HG03060 (cell line): ENCODE results near the gene KIRREL3.

Experiments used
- ATAC-seq: cut with Tn5 transposase; IDR thresholded peaks from one replicate; pipeline ENCODE4 v1.9.1; 2021; ENCODE audit warnings: low read depth, moderate number of reproducible peaks; ENCODE audit not compliant: unreplicated experiment

Gene KIRREL3

DNA sequence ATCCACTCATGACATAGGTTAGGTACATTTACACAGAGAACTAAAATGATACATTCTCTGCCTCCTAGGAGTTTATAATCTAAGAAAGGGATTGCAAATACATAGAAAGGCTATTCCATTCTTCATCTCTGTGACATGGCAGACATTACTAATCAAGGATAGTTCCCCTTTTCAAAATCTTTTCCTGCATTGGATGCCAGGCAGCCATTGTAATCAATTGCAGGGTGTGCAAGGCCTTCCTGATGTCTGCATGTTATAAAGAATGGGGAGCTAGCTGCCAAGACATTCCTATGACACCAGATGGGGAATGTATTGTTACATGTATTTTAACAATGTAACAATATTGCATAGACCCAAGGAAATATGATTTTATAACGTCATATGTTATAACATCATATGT lies 82.0 kb downstream of the KIRREL3 start:
- ATAC-seq: no peak

DNA sequence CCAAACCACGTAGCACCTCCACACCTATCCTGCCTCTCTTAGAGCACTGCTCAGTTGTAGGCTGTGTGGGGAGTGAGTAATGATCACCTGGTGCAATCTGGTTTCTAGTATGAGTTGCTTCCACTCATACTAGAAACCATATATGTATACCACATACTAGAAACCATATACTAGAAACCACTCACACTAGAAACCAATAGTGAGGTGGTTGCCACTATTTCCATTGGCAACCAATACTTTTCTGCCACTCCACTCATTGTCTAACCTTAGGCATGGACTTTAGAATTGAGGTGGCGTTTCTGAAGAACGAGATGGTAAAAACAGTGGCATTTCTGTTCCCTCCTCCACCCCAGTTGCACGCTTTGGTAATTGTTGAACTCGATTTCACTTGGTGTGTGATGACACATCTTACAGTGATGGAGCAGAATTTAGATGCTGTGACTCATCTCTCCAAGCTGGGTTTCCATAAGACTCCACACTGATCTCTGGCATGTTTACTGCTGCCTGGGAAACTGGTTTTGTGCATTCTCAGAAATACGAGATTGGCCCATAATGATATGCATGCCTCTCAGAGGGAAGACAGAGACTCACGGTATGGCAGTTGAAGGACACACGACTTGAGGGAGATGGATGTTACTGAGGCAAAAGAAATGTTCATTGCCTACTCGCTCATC lies 82.9 kb downstream of the KIRREL3 start:
- ATAC-seq: peak; percentile 95

DNA sequence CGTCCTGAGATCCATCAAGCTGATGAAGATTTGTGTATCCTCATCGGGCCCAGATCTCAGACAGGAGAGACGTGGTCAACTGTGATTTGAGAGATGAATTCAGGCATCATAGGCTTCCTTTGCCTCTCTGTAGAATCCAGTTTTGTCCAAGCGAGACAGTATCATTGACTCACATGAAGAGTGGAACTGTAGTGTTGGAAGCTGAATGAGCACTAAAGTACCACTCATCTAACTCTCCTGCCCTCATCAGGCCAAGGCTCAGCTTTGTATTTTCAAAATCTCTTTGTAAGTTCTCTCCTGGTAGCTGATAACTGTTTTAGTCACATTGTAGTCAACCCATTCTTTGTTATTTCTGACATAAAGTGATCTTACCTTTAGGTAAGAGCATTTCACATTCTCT lies 85.1 kb downstream of the KIRREL3 start:
- ATAC-seq: no peak

DNA sequence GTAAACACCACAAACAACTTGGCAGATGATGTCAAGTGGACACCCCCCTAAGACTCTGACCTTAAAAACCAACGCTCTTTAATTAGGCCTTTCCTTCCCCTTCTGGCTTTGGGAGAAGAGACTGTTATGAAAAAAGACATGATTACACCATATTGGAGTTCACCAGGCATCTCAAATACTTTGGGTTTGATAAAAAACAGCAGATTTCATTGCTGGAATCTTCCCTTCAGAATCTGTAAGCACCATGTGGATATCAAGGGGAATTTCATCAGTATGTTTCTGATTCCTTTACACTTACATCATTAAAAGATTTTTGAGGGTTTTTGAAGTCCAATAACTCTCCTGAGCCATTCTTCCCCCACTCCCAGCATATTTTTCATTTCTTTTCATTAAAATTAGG lies 85.6 kb downstream of the KIRREL3 start:
- no peak for ATAC-seq

DNA sequence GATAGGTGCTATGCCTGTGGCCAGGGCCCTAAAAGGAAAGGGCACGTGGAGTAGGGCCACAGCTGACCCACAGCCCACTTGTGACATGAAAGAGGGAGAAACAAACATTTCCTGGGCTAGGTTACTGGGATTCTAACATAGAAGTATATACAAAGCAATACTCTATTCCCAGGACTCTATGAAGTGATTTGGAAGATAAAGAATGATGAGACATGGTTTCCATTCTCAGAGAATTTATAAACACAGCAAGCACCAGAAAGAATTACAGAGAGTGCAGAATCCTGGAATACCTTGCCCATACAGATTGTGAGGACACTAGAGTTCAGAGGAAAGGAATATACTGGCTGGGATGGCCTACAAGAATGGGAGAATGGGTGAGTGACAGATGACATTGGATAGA lies 86.4 kb downstream of the KIRREL3 start:
- ATAC-seq: no peak

DNA sequence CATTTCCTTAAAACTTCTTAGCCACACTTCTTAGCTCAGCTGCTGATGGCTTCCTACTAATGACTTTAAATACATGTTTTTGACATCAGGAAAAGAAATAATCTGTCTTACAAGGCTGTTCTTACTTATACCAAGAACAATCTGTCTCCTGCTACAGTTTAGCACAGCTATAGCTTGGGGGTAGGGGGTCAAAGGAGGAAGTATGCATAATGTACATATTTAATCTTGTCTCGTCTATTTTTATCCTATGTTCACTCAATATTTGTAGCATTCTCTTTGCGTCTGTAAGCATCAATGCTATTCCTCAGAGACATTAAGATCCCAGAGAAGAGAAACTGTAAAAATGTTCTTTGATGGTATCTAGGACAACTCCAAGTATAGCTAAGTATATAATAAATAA lies 96.0 kb downstream of the KIRREL3 start:
- ATAC-seq: no peak

DNA sequence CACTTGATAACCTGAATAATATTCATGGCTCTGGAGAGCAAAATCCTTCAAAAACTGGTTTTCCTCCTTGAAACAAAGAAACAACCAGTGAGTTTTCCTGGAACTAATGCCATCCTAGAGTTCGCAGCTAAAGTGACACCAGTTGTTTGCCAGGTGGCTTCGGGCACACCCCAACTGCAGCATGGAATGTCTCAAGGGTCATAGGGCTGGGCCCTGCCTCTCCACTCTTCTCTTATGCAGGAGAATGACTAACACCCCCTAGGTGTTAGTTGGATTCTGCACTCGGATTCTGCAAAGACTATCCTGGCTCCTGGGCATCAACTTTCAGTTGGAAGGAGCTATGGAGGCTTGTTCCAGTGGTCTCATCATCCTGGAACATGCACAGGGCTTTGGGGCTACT lies 98.8 kb downstream of the KIRREL3 start:
- ATAC-seq: no peak

DNA sequence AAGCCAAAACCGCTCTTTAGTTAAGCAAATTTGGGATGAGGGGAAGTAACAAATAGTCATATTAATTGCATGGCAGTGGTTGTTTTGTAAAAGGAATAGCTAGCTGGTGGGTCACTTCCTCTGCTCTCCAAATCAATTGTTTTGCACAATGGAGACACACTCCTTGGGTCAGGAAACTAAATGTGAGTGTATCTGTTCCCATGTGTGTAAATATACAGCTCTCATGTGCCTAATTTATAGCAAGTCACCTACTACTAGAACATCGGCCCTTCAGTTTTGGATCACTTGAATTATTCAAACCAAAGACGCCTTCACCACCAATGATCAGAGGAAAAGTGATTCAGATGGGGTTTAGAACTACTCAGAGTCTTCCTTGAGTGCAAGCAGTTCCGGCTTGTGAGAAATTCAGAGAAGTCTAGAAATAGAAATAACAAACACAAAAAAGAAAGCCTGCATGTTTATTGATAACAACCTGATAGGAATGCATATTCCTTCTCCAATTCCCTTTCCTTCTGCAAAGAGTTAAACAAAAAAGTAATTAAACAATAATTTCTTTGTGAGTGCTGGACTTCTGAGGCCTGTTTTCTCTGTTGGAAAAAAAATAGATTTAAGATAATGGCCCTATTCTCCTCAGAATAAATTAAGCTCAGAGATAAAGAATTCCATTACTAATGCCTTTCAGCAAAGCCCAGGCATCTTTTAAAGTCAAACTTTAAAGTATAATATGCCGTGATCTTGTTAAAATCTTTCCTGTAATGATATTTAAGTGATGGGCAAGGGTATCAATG lies 100.4 kb downstream of the KIRREL3 start:
- ATAC-seq: no peak

DNA sequence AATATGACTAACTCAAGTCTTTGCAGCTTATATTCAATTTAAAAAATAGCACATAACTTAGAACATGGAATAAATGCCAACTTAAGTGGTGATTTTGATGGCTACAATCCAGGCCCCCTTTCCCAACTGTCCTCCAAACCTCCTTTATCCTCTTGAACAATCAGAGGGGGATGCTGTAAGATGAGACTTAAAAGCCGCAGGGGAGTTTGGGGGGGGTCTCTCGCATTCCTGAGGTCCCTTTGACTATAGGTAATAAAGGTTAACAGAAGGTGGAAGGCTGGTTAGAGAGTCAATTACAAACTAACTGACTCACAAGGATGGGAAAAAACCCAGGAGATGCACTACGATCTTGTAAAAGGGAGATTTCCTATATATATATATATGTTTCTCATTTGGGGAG lies 101.8 kb downstream of the KIRREL3 start:
- ATAC-seq: no peak

DNA sequence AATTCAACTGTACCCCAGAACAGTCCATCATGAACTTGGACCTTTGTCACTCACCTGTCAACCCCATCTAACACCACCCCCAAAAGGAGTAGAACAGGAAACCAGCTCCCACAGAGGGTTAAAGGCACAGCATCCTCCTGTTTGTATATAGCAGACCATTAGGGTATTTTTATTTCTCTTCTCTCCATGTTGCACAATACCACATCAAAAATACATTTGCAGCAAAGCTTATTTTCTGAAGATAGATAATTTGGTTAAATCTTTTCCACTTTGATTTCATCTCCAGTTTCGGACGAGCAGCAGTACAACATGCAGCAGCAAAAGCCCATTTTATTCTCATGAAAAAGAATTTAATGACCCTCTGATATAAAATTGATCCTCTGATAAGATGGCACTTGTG lies 103.1 kb downstream of the KIRREL3 start:
- no peak for ATAC-seq

DNA sequence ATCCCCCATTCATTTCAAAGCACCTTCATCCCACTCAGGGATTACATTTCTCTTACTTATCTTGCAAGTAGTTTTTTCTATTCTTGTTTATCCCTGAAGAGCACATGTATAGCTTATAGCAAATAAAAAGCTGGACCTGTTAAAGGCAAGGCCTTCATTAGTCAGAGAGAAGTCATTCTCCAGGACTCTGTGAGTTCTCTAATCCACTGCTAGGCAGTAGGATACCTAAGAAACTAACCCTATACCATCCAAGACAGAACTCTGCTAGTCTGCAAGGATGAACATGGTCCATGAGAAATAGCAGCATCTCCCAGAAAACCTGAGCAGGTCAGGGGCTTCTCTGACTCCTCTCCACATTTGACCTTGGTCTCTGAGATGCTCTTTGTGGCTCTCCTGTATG lies 104.5 kb downstream of the KIRREL3 start:
- ATAC-seq: no peak

DNA sequence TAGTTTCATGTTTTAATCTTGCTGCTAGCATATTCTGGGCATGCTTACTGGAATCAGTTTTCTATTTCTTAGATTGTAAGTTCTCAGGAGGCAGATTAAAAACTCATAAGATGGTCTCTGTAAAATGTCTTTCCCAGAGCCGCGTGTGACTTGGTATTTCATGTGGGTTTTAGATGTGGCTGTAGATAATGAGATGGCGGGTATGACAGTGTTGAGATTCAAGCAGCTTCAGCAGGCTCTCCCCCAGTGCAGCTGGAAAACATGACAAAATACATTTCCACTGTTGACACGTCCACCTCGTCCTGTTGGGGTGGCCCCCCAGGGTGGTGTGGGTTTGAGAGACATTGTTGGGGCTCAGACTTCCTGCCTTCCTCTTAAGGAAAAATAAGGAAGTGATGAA lies 106.8 kb downstream of the KIRREL3 start:
- ATAC-seq: no peak

DNA sequence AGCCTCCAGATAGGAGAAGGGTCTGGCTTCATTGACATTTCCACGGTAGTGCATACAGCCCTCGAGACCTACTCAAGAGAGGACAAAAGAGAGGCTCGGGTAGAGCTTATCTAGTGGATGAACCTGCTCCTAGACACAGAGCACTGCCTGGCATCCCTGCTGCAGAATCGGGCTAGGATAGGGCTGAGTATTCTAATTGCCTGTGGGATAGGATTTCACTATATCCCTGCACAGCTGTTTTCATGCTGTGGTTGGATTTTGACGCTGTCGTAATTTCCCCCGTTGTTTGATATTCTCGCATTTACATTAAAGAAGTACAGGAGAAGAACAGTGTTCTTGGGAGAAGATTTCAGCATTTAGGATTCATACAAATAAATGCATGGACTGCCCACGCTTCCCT lies 107.8 kb downstream of the KIRREL3 start:
- no peak for ATAC-seq

DNA sequence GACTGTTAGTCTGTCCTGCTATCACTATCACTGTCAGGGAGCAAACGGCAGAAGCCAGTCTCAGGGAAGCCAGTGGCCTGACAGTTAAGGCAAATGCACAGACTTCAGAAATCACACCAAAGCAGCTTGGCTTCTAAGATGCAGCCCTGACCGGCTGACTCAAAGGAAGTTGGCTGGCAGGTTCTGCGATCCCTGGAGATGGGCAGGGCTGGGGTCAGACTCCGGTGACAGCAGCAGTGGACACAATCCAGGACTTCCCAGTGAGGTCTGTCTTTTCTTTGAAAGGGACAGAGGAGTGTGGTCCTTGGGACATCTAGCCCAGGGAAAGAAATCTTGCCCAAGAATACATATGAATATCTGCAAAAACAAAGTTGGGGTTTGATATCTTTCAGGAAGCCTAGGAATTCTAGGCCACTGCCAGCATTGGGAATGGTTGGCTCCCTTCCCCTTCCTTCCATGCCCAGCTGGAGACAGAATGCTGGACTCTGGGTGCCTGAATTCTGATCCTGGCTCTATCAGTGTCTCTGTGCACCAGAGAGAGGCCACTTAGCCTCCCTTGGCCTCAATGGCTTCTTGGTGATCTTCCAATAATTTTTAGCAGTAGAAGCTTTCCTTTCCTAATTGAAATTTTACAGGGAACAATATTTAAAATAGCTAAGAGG lies 108.9 kb downstream of the KIRREL3 start:
- no peak for ATAC-seq

DNA sequence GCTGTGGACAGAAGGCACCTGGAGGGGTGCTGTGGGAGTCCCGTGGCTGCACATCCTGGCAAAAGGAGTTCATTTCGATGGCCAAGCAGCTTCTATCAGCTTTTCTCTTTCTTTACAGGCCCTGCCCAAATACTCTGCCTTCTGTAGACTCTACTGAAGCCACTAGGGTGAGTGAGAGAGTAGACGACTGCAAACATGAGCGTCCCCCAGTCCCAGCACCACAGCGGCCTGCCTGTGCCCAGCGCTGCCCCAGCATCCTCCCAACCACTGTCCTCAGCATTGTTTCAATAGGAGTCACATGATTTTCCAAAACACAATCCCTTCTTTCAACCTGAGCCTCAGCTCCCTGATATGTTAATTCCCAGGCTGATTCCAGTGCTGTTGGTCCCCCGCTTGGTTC lies 110.0 kb downstream of the KIRREL3 start:
- no peak for ATAC-seq

DNA sequence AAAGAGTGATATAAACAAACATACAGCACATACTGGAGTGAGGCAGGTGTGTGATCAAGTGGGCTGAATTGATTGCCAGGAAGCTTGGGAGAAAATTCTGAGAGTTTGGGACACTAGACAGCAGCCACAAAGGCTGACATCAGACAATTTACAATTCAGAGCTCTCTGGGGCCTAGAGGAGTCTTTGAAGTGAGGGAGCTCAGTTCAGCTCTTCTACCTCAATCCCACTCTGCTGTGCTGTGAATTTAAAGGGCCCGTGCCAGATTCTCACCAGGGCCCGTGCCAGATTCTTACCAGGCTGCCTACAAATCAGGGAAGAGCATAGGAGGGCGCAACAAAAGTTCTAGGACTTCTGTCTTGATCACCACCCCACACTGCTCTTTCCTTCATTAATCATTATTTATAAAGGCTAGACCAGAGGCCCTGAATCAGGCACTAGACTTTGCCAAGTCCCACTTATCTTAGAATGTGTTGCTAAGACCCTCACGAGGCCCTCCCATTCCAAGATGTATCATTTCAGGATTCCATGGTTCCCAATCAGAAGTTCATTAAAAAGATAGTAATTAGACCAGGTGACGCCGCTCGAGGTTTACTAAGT lies 112.4 kb downstream of the KIRREL3 start:
- no peak for ATAC-seq

DNA sequence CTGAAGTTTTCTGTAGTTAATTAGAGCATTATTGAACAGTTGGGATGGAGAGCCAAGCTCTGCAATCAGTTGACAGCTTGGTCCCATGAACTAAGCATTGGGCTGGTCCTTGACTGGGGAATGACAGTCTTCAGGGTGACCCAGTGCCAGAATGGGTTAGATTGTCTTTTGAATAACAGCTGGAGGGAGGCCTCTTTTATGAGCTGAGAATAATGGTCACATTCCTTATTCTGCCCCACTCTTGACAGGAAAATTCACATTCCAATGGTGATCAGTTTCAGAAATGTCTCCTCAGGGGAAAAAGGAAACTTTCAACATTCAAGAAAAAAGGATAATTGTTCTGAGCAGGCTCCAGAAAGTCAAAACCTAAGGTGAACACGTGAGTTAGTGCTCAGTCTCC lies 113.9 kb downstream of the KIRREL3 start:
- no peak for ATAC-seq

DNA sequence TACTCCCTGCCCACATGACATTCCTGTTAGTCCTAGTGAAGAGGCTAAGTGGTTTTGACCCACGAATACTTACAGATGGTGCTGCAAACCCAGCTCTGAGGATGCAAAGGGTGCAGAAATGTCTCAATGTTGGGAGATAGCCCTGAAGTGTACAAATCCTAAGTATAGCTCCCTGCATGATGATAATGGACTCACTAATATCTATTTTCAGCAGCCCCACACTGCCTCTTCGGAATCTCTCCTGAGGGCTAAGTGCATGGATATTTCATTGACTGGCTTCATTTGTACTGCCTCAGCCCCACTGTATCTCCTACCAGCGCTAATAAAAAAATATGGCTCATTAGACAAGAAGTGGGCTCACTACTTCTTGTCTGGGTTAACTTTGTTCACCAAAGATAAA lies 114.5 kb downstream of the KIRREL3 start:
- no peak for ATAC-seq

DNA sequence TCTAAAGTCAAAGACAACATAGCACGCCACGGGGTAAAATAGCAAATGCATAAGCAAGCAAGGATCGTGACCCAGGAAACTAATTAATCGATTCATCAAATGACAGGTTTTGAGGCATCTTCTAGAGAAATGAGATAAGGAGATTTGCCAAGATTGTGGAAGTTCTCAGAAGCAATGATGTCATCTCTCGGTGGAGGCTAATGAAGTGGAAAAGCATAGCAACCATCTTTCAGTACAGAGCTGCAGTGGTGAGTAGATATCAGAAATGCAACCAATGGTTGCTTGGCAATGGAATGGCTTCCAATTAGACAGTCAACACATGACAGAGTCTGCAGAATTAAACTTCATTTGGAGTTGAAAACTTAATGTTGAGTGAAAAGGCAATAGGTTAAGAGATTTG lies 116.0 kb downstream of the KIRREL3 start:
- ATAC-seq: no peak

DNA sequence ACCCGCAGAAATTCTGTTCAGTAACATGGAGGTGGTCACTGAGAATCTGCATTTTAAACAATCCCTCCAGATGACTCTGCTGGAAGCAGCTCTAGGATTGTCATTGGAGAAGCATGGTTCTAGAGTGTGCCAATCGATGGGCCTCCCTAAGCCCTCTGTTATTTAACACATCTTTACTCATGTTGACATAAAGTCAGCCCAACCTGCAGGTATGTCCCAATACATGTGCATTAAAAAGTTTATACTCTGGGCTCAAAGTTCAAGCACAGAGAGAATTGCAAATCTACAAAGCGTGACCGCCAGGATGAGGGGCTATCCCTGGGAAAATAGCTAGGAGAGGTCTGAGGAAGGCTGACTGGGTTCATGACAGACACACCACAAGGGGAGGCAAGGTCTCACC lies 116.4 kb downstream of the KIRREL3 start:
- no peak for ATAC-seq

DNA sequence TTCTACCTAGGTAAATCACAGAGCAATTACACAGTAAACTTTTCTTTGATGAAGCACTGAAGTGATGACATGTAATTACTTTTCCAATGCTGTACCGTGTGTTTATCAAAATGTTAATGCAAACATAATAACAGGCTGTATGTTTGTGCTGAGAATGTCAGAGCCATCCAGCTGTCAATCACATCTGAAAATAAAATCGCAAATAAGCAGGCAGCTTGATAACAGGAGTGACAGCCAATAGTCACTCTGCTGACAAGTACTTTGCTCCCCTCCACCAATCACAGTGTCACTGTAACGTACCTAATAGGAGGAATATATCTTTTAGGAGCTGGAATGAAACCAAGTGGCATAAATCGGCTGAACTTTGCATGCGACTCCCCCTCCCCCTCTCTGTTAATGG lies 119.7 kb downstream of the KIRREL3 start:
- no peak for ATAC-seq
